HepG2 (cell line): ENCODE data around the gene CARS1. TPM values are rescaled to one million over a fixed set of nuclear protein-coding genes. Genes with fewer than 3 reads are reported as not detected.

Source experiments
- ATAC-seq: fragments of 200-7000 bp; cut with Tn5 transposase; 3 replicates; pipeline ENCODE4 v1.9.1; 2020; ENCODE audit warnings: mild to moderate bottlenecking, moderate library complexity
- BruUV-seq: library from RNA; stranded (reverse); fragments of 400-500 nt; replicated peaks from 2 replicates; lab custom pipeline; 2021; lab: Mats Ljungman, UMichigan
- CTCF ChIA-PET: fragments of 300-600 bp; formaldehyde crosslinking; extraction: SDS; loops from one replicate; lab custom pipeline; 2021; ENCODE audit warnings: low total read pairs, inconsistent platforms, low intra/inter-chr PET ratio; lab: Yijun Ruan, JAX
- POLR2A ChIA-PET: fragments of 350-600 bp; sonication (Branson Sonifier 250); formaldehyde crosslinking; loops from one replicate; lab custom pipeline; 2020; ENCODE audit warnings: antibody characterized with exemption, inconsistent platforms; lab: Yijun Ruan, JAX
- DNase-seq: peaks from one replicate; pipeline ENCODE4 v3.0.0-alpha.2; 2015; ENCODE audit warnings: low spot score
- FAIRE-seq: peaks from 3 replicates; lab custom pipeline; 2011; peaks lifted over from hg19 to GRCh38; lab: Jason Lieb, UNC
- H2AFZ ChIP-seq: one replicate; pipeline ENCODE4 v1.6.1; 2011; ENCODE audit warnings: low read length, inconsistent platforms
- H3K27ac ChIP-seq: fragments of 300-600 bp; 3 replicates; pipeline ENCODE4 v1.8.0; 2011; ENCODE audit warnings: mixed run types, mild to moderate bottlenecking, mixed read lengths, low read length, inconsistent platforms; ENCODE audit not compliant: insufficient read depth; ENCODE audit errors: extremely low read length
- H3K27me3 ChIP-seq, 2 experiments: fragments of 200-600 bp in 1 of 2; 2 replicates in 1 of 2; 3 replicates in 1 of 2; pipeline versions ENCODE4 v1.6.0 to v1.8.0; 2011; ENCODE audit warnings: low read length in 2 of 2, mild to moderate bottlenecking in 2 of 2, moderate library complexity in 2 of 2, inconsistent platforms in 1 of 2; ENCODE audit not compliant: insufficient read depth in 2 of 2, control insufficient read depth in 1 of 2
- H3K36me3 ChIP-seq, 2 experiments: fragments of 200-600 bp in 1 of 2; replicated peaks in 1 of 2; 2 replicates in 1 of 2; 3 replicates in 1 of 2; pipeline versions ENCODE4 v1.5.1 to v1.8.0; 2011; ENCODE audit warnings: low read length in 2 of 2, inconsistent platforms in 1 of 2; ENCODE audit not compliant: insufficient read depth in 2 of 2, control insufficient read depth in 1 of 2
- H3K4me1 ChIP-seq: 2 replicates; pipeline ENCODE4 v1.5.1; 2012; ENCODE audit warnings: low read length, inconsistent platforms; ENCODE audit not compliant: insufficient read depth
- H3K4me2 ChIP-seq: 2 replicates; pipeline ENCODE4 v1.6.0; 2011; ENCODE audit warnings: low read depth, low read length, inconsistent platforms
- H3K4me3 ChIP-seq, 3 experiments: fragments of 200-600 bp in 1 of 3; sonication (generic), shearing (Covaris generic) in 1 of 3; replicated peaks in 1 of 3; 2 replicates each; pipeline ENCODE4 v1.5.1; 2011 to 2016; ENCODE audit warnings: low read length in 3 of 3, inconsistent platforms in 2 of 3, low read depth in 2 of 3, mild to moderate bottlenecking in 2 of 3, control low read depth in 1 of 3, mixed read lengths in 1 of 3; ENCODE audit not compliant: insufficient read depth in 1 of 3
- H3K79me2 ChIP-seq: one replicate; pipeline ENCODE4 v1.6.1; 2011; ENCODE audit warnings: low read length, inconsistent platforms; ENCODE audit not compliant: insufficient read depth
- H3K9ac ChIP-seq: 2 replicates; pipeline ENCODE4 v1.6.0; 2011; ENCODE audit warnings: mild to moderate bottlenecking, low read depth, low read length, inconsistent platforms; ENCODE audit not compliant: insufficient read depth
- H3K9me3 ChIP-seq: 2 replicates; pipeline ENCODE4 v1.5.1; 2012; ENCODE audit warnings: mild to moderate bottlenecking, low read length
- H4K20me1 ChIP-seq: 2 replicates; pipeline ENCODE4 v1.6.0; 2011; ENCODE audit warnings: inconsistent platforms, mild to moderate bottlenecking, low read length, moderate library complexity; ENCODE audit not compliant: insufficient read depth
- E2F5 ChIP-seq: sonication (generic); formaldehyde crosslinking; conservative IDR thresholded peaks from 2 replicates; pipeline ENCODE4 v1.4.0; 2020; ENCODE audit warnings: missing genetic modification reagents
- KLF12 ChIP-seq: sonication (generic); formaldehyde crosslinking; IDR thresholded peaks from 2 replicates; pipeline ENCODE4 v1.4.0; 2020; ENCODE audit warnings: missing genetic modification reagents, borderline replicate concordance
- MBD4 ChIP-seq: IDR thresholded peaks from 2 replicates; pipeline ENCODE4 v1.6.1; 2012; ENCODE audit warnings: low read length, inconsistent platforms, borderline replicate concordance
- MIXL1 ChIP-seq: IDR thresholded peaks from 2 replicates; pipeline ENCODE4 v1.6.1; 2016
- THAP11 ChIP-seq: IDR thresholded peaks from 2 replicates; pipeline ENCODE4 v1.6.1; 2016; ENCODE audit warnings: missing biosample characterization, missing genetic modification reagents
- ZNF468 ChIP-seq: sonication (generic); formaldehyde crosslinking; IDR thresholded peaks from 2 replicates; pipeline ENCODE4 v1.8.0; 2022; ENCODE audit warnings: mild to moderate bottlenecking, moderate library complexity, missing genetic modification reagents
- ZNF549 ChIP-seq: sonication (generic); formaldehyde crosslinking; IDR thresholded peaks from 2 replicates; pipeline ENCODE4 v1.5.0; 2020; ENCODE audit warnings: missing genetic modification reagents
- ZSCAN5A ChIP-seq: sonication (generic); formaldehyde crosslinking; IDR thresholded peaks from 2 replicates; pipeline ENCODE4 v1.8.0; 2022; ENCODE audit warnings: mild to moderate bottlenecking, missing genetic modification reagents, borderline replicate concordance
- WGBS: methylation state at CpG from one replicate; pipeline ENCODE4 v1.1.6; 2017; ENCODE audit warnings: low lambda C conversion rate; 5-methylcytosine and 5-hydroxymethylcytosine counted together
- in situ Hi-C: cut with HindIII; loops from 2 replicates; pipeline ENCODE4 v1.10.0; 2017; ENCODE audit warnings: low pct_unique_long_range_greater_than_20kb; ENCODE audit not compliant: extremely low pct_ligation_motif_present
- intact Hi-C: fragments of 100-400 bp; cut with micrococcal nuclease; formaldehyde crosslinking; loops from one replicate; pipeline ENCODE4 v1.10.0; 2022; ENCODE audit not compliant: unreplicated experiment
- polyA plus RNA-seq, 8 experiments: library from polyadenylated mRNA; depleted of rRNA in 3 of 8; stranded (reverse) in 7 of 8; unstranded in 1 of 8; fragments of >200 nt; fragmentation: Illumina TruSeq in 4 of 8; extraction: Trizol in 4 of 8; gene quantifications; 2 replicates each; pipeline versions ENCODE4 v1.2.1 to v1.2.3, GENCODE V29; 2011 to 2016; ENCODE audit warnings: low read depth in 4 of 8, missing spikeins in 1 of 8, mixed read lengths in 1 of 8; ENCODE audit not compliant: insufficient read depth in 1 of 8
- total RNA-seq, 5 experiments: library from RNA; depleted of rRNA; stranded (reverse); fragments of >200 nt; fragmentation: Illumina TruSeq; extraction: Trizol; gene quantifications; 2 replicates each; pipeline ENCODE4 v1.2.3, GENCODE V29; 2016; ENCODE audit warnings: low read depth in 1 of 5

CARS1 gene
- total and polyA plus RNA-seq, 2 of the 13 experiments (the other 11 are each of a cell fraction or from before 2014, with no cell fraction given): 33.8 to 47.0 TPM

- H3K4me3 ChIP-seq: no peak overlapping the region
- TF ChIP-seq THAP11 (CRISPR knock-in tag) (no peak), ZNF549 (CRISPR knock-in tag) (no peak), KLF12 (no peak), E2F5 (CRISPR knock-in tag) (no peak), MBD4 (no peak), ZSCAN5A (CRISPR knock-in tag) (no peak), MIXL1 (CRISPR knock-in tag) (no peak), ZNF468 (no peak)
- TF ChIP-seq, all 625 proteins: peak for 0
- in situ Hi-C loops: no loop called here
- 97% methylated on average over 21 of the region's 31 CpGs for WGBS
- no peak overlapping the region for H3K9ac ChIP-seq
- H2AFZ ChIP-seq: no peak overlapping the region
- H3K36me3 ChIP-seq: peaks cover 21 to 71% of the 10 kb centered on the region in 2 experiments
- intact Hi-C loops: no loop called here
- H3K4me2 ChIP-seq: no peak overlapping the region
- H3K79me2 ChIP-seq: no peaks in the 10 kb centered on the region
- H3K4me1 ChIP-seq: no peaks in the 10 kb centered on the region
- FAIRE-seq (no peak), ATAC-seq (no peak), DNase-seq (no peak)
- ChIA-PET CTCF (no interaction called here), POLR2A (interaction anchor here (2.1 kb wide), 1 partner anchor 20 kb away, joined by 6 read pairs; the partner anchor contains the start of gene NAP1L4)
- no peaks in the 10 kb centered on the region for H3K9me3 ChIP-seq
- H4K20me1 ChIP-seq: no peaks in the 10 kb centered on the region
- H3K27me3 ChIP-seq: no peaks in the 10 kb centered on the region
- BruUV-seq: no TSS peak
- H3K27ac ChIP-seq: no peak overlapping the region
These were observed 45.0 kb downstream of the CARS1 start for GRCh38 chr11:3011891-3012885.
